H1 (cell line): Measurements from ENCODE around the gene PHC2. TPM values are rescaled to one million over a fixed set of nuclear protein-coding genes. Genes with fewer than 3 reads are reported as not detected.
A peak's percentile ranks its signal among the peaks of the same experiment; 100 is the strongest.

Experiments used
- BACH1 ChIP-seq: IDR thresholded peaks from 2 replicates; pipeline ENCODE4 v1.6.1; 2012; ENCODE audit warnings: low read length, improper control_type of control experiment
- CBX5 ChIP-seq: fragments of 300-800, 300-1000 bp; sonication (generic); IDR thresholded peaks from 2 replicates; pipeline ENCODE4 v1.7.1; 2016; ENCODE audit warnings: antibody characterized with exemption, low read length, low read depth
- CHD2 ChIP-seq: IDR thresholded peaks from 2 replicates; pipeline ENCODE4 v1.6.1; 2012; ENCODE audit warnings: low read length, improper control_type of control experiment
- EGR1 ChIP-seq: IDR thresholded peaks from 2 replicates; pipeline ENCODE4 v1.6.1; 2011; ENCODE audit warnings: low read depth, low read length, borderline replicate concordance
- EP300 ChIP-seq, 2 experiments: IDR thresholded peaks; 1 replicate in 1 of 2; 2 replicates in 1 of 2; pipeline ENCODE4 v1.6.1; 2011 to 2012; ENCODE audit warnings: low read depth in 2 of 2, low read length in 2 of 2, mild to moderate bottlenecking in 2 of 2, borderline replicate concordance in 1 of 2, inconsistent platforms in 1 of 2, moderate library complexity in 1 of 2
- JUND ChIP-seq: IDR thresholded peaks from 2 replicates; pipeline ENCODE4 v1.6.1; 2011; ENCODE audit warnings: mild to moderate bottlenecking, improper control_type of control experiment, low read length
- KDM1A ChIP-seq: fragments of 200-600, 300-600 bp; sonication (generic); IDR thresholded peaks from 2 replicates; pipeline ENCODE4 v1.7.1; 2016; ENCODE audit warnings: mild to moderate bottlenecking, low read length, borderline replicate concordance
- KDM4A ChIP-seq: IDR thresholded peaks from one replicate; pipeline ENCODE4 v1.7.1; 2012; ENCODE audit warnings: low read depth, mild to moderate bottlenecking, moderate library complexity, low read length, inconsistent platforms; ENCODE audit not compliant: severe bottlenecking
- PHF8 ChIP-seq: fragments of 200-600 bp; sonication (generic); conservative IDR thresholded peaks from 2 replicates; pipeline ENCODE4 v1.7.1; 2012; ENCODE audit warnings: low read depth, mild to moderate bottlenecking, inconsistent platforms, low read length, moderate library complexity
- POLR2A ChIP-seq, 2 experiments: IDR thresholded peaks; 1 replicate in 1 of 2; 2 replicates in 1 of 2; pipeline ENCODE4 v1.6.1; 2011; ENCODE audit warnings: low read depth in 2 of 2, low read length in 2 of 2, mild to moderate bottlenecking in 2 of 2; ENCODE audit errors: control extremely low read depth in 1 of 2
- SIX5 ChIP-seq: IDR thresholded peaks from 2 replicates; pipeline ENCODE4 v1.6.1; 2011; ENCODE audit warnings: mild to moderate bottlenecking, low read depth, low read length
- SP1 ChIP-seq: IDR thresholded peaks from 2 replicates; pipeline ENCODE4 v1.6.1; 2011; ENCODE audit warnings: low read depth, low read length
- TAF1 ChIP-seq: IDR thresholded peaks from 2 replicates; pipeline ENCODE4 v1.6.1; 2011; ENCODE audit warnings: mild to moderate bottlenecking, low read depth, low read length
- TAF7 ChIP-seq: optimal IDR thresholded peaks from 2 replicates; pipeline ENCODE3; 2011; ENCODE audit warnings: low read depth, mild to moderate bottlenecking, inconsistent platforms, low read length, moderate library complexity, borderline replicate concordance
- TEAD4 ChIP-seq: IDR thresholded peaks from 2 replicates; pipeline ENCODE4 v1.6.1; 2012; ENCODE audit warnings: low read depth, low read length, inconsistent platforms, mixed read lengths
- polyA plus RNA-seq, 7 experiments: library from polyadenylated mRNA; depleted of rRNA in 3 of 7; stranded (reverse) in 5 of 7; unstranded in 2 of 7; fragments of >200 nt in 5 of 7; fragments of 200-250 nt in 2 of 7; gene quantifications; 1 replicate in 5 of 7; 2 replicates in 1 of 7; 4 replicates in 1 of 7; pipeline versions ENCODE4 v1.2.1 to v1.2.3, GENCODE V29; 2011 to 2013; ENCODE audit warnings: missing spikeins in 2 of 7, mixed read lengths in 2 of 7
- total RNA-seq: library from RNA; stranded (reverse); fragmentation: NEBNext Ultra II Directional; extraction: Animal tissue kit (Norgen Biotek cat#: 25700); gene quantifications from 2 replicates; pipeline ENCODE4 v1.2.1, GENCODE V29; 2021
- TF ChIP-seq, protein P1 (sequence below), 3 experiments: IDR thresholded peaks; 1 replicate in 2 of 3; 2 replicates in 1 of 3; pipeline versions ENCODE4 v1.5.1 to v1.6.1; 2011; ENCODE audit warnings: low read length in 3 of 3, mild to moderate bottlenecking in 3 of 3, inconsistent platforms in 2 of 3, low read depth in 1 of 3, moderate library complexity in 1 of 3; ENCODE audit not compliant: insufficient read depth in 1 of 3; ENCODE audit errors: control extremely low read depth in 1 of 3

PHC2 gene
- total and polyA plus RNA-seq, 2 of the 8 experiments (the other 6 are each of a cell fraction or from before 2014, with no cell fraction given): 5.6 to 14.2 TPM

DNA sequence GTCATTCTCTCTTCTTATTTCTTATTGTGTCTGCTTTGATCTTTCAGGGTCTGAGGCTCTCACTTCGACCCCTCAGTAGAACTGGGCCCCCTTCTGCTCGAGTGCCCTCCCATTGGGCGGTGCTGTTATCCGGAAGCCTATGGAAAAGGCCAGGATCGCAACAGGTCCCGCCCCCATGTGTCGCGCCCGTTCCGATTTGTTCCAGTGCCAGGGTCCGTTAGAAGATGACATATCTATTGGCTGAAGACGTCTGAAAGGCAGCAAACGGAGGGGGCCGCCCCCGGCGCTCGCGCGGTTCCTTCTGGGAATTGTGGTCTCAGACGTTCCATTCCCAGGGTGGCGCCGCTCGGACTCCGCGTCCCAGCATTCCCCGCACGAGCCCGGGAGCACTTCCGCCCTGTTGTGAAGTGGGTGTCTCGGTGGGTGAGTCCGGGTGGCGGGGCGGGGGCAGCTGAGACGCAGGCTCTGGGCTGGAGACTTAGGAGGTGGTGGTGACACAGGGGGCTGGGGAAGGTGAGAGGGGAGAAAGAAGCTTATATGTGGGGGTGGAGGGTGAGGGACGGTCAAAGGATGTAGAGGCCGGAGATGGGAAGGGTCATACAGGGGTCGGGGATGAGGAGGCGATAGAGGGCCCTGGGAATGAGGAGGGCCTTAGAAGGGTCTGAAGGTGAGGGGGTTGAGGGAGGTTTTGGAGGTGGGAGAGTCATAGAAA, 41.5 kb upstream of the PHC2 start, which contains the start of gene ZSCAN20 (continued):
- TF ChIP-seq, protein P1, sequence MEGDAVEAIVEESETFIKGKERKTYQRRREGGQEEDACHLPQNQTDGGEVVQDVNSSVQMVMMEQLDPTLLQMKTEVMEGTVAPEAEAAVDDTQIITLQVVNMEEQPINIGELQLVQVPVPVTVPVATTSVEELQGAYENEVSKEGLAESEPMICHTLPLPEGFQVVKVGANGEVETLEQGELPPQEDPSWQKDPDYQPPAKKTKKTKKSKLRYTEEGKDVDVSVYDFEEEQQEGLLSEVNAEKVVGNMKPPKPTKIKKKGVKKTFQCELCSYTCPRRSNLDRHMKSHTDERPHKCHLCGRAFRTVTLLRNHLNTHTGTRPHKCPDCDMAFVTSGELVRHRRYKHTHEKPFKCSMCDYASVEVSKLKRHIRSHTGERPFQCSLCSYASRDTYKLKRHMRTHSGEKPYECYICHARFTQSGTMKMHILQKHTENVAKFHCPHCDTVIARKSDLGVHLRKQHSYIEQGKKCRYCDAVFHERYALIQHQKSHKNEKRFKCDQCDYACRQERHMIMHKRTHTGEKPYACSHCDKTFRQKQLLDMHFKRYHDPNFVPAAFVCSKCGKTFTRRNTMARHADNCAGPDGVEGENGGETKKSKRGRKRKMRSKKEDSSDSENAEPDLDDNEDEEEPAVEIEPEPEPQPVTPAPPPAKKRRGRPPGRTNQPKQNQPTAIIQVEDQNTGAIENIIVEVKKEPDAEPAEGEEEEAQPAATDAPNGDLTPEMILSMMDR (IDR thresholded peaks at IDR 0.05; ENCODE audit: control extremely low read depth in 1 of 3, insufficient read depth in 1 of 3, low read depth in 1 of 3, low read length in 3 of 3): 0 out of 4 replicates have a peak, but pooled peaks of 1 of the 3 experiments have one; percentile 2
- TF ChIP-seq SIX5 (peak; percentile 63), POLR2A (IDR thresholded peaks at IDR 0.05; ENCODE audit: control extremely low read depth in 1 of 2, low read depth in 2 of 2, low read length in 2 of 2) (peak in 1 of 2 experiments; percentile 36; a peak in 1 of 3 replicates), TAF7 (peak; percentile 37), EGR1 (0 out of 2 replicates have a peak, but pooled peaks have one; percentile 37), JUND (no peak), KDM4A (peak; percentile 63), KDM1A (no peak), PHF8 (peak; percentile 50), EP300 (IDR thresholded peaks at IDR 0.05; ENCODE audit: borderline replicate concordance in 1 of 2, low read depth in 2 of 2, low read length in 2 of 2) (no peak), SP1 (peak; percentile 97), CBX5 (no peak), CHD2 (peak; percentile 79), TEAD4 (peak; percentile 28; the same call in 1 of the 2 replicates), TAF1 (no peak), BACH1 (no peak)
